ENCODE results near the gene LPIN3. TPM values are rescaled to one million over a fixed set of nuclear protein-coding genes. Genes with fewer than 3 reads are reported as not detected.

Gene LPIN3, protein sequence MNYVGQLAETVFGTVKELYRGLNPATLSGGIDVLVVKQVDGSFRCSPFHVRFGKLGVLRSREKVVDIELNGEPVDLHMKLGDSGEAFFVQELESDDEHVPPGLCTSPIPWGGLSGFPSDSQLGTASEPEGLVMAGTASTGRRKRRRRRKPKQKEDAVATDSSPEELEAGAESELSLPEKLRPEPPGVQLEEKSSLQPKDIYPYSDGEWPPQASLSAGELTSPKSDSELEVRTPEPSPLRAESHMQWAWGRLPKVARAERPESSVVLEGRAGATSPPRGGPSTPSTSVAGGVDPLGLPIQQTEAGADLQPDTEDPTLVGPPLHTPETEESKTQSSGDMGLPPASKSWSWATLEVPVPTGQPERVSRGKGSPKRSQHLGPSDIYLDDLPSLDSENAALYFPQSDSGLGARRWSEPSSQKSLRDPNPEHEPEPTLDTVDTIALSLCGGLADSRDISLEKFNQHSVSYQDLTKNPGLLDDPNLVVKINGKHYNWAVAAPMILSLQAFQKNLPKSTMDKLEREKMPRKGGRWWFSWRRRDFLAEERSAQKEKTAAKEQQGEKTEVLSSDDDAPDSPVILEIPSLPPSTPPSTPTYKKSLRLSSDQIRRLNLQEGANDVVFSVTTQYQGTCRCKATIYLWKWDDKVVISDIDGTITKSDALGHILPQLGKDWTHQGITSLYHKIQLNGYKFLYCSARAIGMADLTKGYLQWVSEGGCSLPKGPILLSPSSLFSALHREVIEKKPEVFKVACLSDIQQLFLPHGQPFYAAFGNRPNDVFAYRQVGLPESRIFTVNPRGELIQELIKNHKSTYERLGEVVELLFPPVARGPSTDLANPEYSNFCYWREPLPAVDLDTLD
- total RNA-seq (2022) (22.6 and 23.5 TPM in 2 replicates), Bru-seq, nascent RNA (percentile 55 among the genes with signal in this experiment), BruChase-seq, experiment 1, labeled RNA remaining after a 6-hour chase (percentile 64 among the genes with signal in this experiment), BruChase-seq, experiment 2, labeled RNA remaining after a 2-hour chase (percentile 63 among the genes with signal in this experiment)
- long read RNA-seq, partial matches to known transcripts: 1 of 10 reads
- long read RNA-seq, other reads (novel, unspliced or antisense): 9 of 10 reads

DNA sequence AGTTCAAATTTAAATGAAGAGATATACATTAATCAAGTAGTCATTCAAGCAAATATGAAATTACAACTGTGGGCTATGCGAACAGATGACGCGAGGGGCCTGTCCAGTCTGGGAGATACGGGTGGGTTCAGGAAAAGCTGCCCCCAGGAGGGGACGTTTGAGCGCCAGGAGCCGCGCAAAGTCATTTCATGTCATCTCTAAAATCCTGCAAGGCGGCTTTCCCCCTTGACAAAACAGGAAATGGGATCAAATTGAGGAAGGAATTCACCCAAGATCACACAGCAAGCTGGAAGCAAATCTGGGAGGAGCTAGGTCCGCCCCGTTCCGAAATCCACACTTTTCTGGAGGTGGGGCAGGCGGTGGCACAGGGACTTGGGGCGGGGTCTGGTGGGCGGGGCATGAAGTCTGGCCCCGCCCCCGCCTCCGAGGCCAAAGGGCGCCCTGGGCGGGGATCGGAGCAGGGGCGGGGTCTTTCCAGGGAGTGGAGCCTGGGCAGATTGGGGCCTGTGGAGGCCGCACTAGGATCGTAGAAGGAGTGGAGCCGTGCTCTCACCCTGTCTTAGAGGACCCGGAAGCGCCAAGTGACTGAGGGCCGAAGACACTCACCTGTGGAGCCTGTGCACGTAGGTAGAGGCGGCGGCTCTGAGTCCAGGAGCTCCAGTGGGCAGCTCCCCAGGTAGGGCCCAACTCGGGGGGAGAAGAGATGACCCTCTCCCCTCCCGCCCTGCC lies at the start of gene LPIN3:
Gene LPIN3 (plus strand): TSS at position 495 of the 729 bp plus-strand sequence. CDS start 4,983 bp downstream, outside the sequence.
- CTCF ChIA-PET: interaction anchor here (0.6 to 2.7 kb wide), 33 partner anchors 9 to 1478 kb away, joined by 3 to 99 read pairs (median 6); partner anchors contain the start of genes PLCG1 and ZHX3
- Mint-ChIP-seq H3K4me3 (ENCODE audit: low read depth, unreplicated experiment) (peak within 1 kb of the TSS; percentile 80), H3K36me3 (ENCODE audit: insufficient read depth, unreplicated experiment) (peaks cover 22% of the 10 kb centered on the region), H3K4me1 (ENCODE audit: low read depth, unreplicated experiment) (peaks cover 14% of the 10 kb centered on the region), H3K9me3 (ENCODE audit: low read depth, unreplicated experiment) (no peaks in the 10 kb centered on the region), H3K27me3 (ENCODE audit: unreplicated experiment) (no peaks in the 10 kb centered on the region), H3K27ac (ENCODE audit: unreplicated experiment) (peak within 1 kb of the TSS; percentile 75)
- DNase-seq: peak; percentile 96
- BruUV-seq (replicated peaks): no TSS peak
- TF ChIP-seq, protein P1, sequence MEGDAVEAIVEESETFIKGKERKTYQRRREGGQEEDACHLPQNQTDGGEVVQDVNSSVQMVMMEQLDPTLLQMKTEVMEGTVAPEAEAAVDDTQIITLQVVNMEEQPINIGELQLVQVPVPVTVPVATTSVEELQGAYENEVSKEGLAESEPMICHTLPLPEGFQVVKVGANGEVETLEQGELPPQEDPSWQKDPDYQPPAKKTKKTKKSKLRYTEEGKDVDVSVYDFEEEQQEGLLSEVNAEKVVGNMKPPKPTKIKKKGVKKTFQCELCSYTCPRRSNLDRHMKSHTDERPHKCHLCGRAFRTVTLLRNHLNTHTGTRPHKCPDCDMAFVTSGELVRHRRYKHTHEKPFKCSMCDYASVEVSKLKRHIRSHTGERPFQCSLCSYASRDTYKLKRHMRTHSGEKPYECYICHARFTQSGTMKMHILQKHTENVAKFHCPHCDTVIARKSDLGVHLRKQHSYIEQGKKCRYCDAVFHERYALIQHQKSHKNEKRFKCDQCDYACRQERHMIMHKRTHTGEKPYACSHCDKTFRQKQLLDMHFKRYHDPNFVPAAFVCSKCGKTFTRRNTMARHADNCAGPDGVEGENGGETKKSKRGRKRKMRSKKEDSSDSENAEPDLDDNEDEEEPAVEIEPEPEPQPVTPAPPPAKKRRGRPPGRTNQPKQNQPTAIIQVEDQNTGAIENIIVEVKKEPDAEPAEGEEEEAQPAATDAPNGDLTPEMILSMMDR (IDR thresholded peaks at IDR 0.05; ENCODE audit: unreplicated experiment): no peak
- intact Hi-C loops (cut with micrococcal nuclease; ENCODE audit: unreplicated experiment): loop anchor here (1.0 to 2.0 kb wide), 5 partner anchors 71 to 372 kb away; no protein-coding TSS in a partner anchor

DNA sequence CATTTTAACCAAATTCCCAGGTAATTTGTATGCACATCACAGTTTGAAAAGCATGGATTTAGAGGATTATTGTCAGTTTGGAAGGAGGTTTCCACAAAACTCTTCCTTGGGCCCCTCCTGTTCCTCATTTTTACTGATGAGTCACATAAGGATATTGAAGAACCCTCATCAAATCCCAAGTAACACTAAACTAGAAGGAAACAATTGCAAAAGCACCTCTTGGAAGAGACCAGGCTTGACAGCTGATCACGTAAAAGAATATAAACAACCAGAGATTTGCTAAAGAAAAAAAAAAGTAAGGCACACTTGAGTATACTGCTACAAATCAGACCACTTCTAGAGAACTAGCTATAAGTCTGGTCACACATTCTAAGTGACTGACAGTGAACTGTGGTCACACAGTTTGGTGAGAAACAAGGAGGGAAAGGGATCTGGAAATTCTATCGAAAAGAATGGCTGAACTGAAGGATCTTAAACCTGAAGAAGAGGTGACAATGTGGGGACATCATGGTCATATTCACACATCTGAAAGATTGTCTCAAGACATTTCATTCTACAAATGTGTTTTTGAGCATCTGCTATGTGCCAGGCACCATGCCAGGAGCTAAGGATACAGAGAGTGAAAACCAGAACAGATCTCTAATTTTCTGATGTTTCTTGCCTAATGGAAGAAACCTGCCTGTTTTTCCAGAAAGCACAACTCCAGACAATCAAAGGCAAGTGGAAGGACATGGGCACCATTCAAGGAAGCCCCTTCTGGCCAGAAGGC lies 47.2 kb upstream of the LPIN3 start:
- no peaks in the 10 kb centered on the region for H3K9me3 Mint-ChIP-seq (ENCODE audit: low read depth, unreplicated experiment)
- TF ChIP-seq, protein P1 (IDR thresholded peaks at IDR 0.05; ENCODE audit: unreplicated experiment): no peak
- CTCF ChIA-PET: interaction anchor here (0.6 kb wide), 1 partner anchor 27 kb away, joined by 6 read pairs; no protein-coding TSS in a partner anchor

DNA sequence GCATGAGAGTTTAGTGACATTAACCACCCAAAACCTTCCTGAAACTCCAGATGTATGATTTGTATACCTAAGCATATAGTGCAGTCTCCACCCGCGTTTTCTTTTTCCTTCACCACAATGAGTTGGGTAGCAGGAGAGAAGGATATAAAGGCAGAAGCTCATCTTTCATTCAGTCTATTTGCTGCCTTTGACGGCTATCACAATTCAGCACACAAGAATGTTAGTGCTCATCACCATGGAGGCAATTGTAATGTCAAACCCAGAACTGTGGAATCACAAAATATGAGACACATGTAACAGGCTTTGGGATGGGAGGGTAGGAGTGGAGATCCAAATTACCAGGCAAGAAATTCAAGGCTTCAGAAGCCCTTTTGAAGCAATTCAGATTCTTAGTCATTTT lies 40.7 kb upstream of the LPIN3 start:
- Mint-ChIP-seq H3K27ac (ENCODE audit: unreplicated experiment) (no peak overlapping the region), H3K36me3 (ENCODE audit: insufficient read depth, unreplicated experiment) (no peaks in the 10 kb centered on the region), H3K9me3 (ENCODE audit: low read depth, unreplicated experiment) (no peaks in the 10 kb centered on the region), H3K4me3 (ENCODE audit: low read depth, unreplicated experiment) (no peak overlapping the region), H3K4me1 (ENCODE audit: low read depth, unreplicated experiment) (no peaks in the 10 kb centered on the region), H3K27me3 (ENCODE audit: unreplicated experiment) (no peaks in the 10 kb centered on the region)
- no peak for DNase-seq
- intact Hi-C loops (cut with micrococcal nuclease; ENCODE audit: unreplicated experiment): no loop called here
- TF ChIP-seq, protein P1 (IDR thresholded peaks at IDR 0.05; ENCODE audit: unreplicated experiment): no peak
- CTCF ChIA-PET: no interaction called here
- no TSS peak for BruUV-seq (replicated peaks)

More for the DNA sequence above, 47.2 kb upstream of the LPIN3 start:
- intact Hi-C loops (cut with micrococcal nuclease; ENCODE audit: unreplicated experiment): no loop called here
- Mint-ChIP-seq H3K36me3 (ENCODE audit: insufficient read depth, unreplicated experiment) (no peaks in the 10 kb centered on the region), H3K27me3 (ENCODE audit: unreplicated experiment) (no peaks in the 10 kb centered on the region), H3K27ac (ENCODE audit: unreplicated experiment) (no peak overlapping the region), H3K4me1 (ENCODE audit: low read depth, unreplicated experiment) (no peaks in the 10 kb centered on the region), H3K4me3 (ENCODE audit: low read depth, unreplicated experiment) (no peak overlapping the region)
- BruUV-seq (replicated peaks): no TSS peak
- DNase-seq: no peak

Data from Calu3 (cell line).